PFSK-1 (cell line): Measurements from ENCODE around the gene TIMM9.

Experiments used
- POLR2AphosphoS5 ChIP-seq: IDR thresholded peaks from 2 replicates; pipeline ENCODE4 v1.6.1; 2012; ENCODE audit warnings: low read depth, mild to moderate bottlenecking, control low read depth, low read length, moderate library complexity
- TAF1 ChIP-seq: IDR thresholded peaks from 2 replicates; pipeline ENCODE4 v1.6.1; 2012; ENCODE audit warnings: low read length, control low read depth, borderline replicate concordance; ENCODE audit not compliant: insufficient read depth
- TF ChIP-seq, protein P1 (sequence below), 2 experiments: IDR thresholded peaks; 2 replicates each; pipeline versions ENCODE4 v1.6.1 to v1.8.0; 2011 to 2012; ENCODE audit warnings: low read depth in 2 of 2, low read length in 2 of 2, control low read depth in 1 of 2, inconsistent platforms in 1 of 2, mild to moderate bottlenecking in 1 of 2, moderate library complexity in 1 of 2; ENCODE audit not compliant: insufficient read depth in 1 of 2

DNA sequence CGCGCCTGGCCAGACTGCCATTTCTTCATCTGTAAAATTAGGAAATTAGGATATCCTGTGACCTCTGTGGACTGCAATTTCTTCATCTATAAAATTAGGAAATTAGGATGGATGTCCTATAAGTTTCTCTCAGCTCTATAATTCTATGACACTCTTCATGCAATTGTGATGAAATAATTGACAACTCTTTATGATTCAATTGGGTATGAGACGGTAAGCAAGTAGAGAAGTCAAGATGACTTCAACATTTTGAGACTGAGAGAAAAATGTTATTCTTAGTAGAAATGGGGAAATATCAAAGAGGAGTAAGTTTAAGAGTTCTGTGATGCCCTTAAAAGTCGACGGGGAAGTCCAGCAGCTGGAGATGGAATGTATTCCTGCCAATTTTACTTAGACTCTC, 12.1 kb upstream of the TIMM9 start:
- no peak for TF ChIP-seq POLR2AphosphoS5
- TF ChIP-seq, protein P1, sequence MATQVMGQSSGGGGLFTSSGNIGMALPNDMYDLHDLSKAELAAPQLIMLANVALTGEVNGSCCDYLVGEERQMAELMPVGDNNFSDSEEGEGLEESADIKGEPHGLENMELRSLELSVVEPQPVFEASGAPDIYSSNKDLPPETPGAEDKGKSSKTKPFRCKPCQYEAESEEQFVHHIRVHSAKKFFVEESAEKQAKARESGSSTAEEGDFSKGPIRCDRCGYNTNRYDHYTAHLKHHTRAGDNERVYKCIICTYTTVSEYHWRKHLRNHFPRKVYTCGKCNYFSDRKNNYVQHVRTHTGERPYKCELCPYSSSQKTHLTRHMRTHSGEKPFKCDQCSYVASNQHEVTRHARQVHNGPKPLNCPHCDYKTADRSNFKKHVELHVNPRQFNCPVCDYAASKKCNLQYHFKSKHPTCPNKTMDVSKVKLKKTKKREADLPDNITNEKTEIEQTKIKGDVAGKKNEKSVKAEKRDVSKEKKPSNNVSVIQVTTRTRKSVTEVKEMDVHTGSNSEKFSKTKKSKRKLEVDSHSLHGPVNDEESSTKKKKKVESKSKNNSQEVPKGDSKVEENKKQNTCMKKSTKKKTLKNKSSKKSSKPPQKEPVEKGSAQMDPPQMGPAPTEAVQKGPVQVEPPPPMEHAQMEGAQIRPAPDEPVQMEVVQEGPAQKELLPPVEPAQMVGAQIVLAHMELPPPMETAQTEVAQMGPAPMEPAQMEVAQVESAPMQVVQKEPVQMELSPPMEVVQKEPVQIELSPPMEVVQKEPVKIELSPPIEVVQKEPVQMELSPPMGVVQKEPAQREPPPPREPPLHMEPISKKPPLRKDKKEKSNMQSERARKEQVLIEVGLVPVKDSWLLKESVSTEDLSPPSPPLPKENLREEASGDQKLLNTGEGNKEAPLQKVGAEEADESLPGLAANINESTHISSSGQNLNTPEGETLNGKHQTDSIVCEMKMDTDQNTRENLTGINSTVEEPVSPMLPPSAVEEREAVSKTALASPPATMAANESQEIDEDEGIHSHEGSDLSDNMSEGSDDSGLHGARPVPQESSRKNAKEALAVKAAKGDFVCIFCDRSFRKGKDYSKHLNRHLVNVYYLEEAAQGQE (IDR thresholded peaks at IDR 0.05; ENCODE audit: insufficient read depth in 1 of 2, low read depth in 2 of 2, low read length in 2 of 2) = no peak
- no peak for TF ChIP-seq TAF1
